NT2/D1 (cell line): ENCODE results near the gene KIF12.

Experiments
- SUZ12 ChIP-seq: IDR thresholded peaks from 2 replicates; pipeline ENCODE4 v1.6.1; 2011; ENCODE audit not compliant: insufficient read length, insufficient read depth; ENCODE audit errors: extremely low read depth
- ZNF274 ChIP-seq: IDR thresholded peaks from 2 replicates; pipeline ENCODE4 v1.6.1; 2011; ENCODE audit warnings: mild to moderate bottlenecking, low read depth, low read length

- TF ChIP-seq ZNF274 (no peak), SUZ12 (no peak)
Measured at GRCh38 chr9:114140850-114141249, 41.8 kb upstream of the KIF12 start.
